IPS DF 6.9 (cell line): ENCODE data around the gene KRT12.

Experiments
- DNase-seq: peaks from one replicate; pipeline ENCODE4 v3.0.0-alpha.2; 2013; ENCODE audit warnings: low read depth, low spot score
- H3K27ac ChIP-seq: one replicate; pipeline ENCODE4 v1.5.1; 2013; ENCODE audit warnings: low read length, control low read depth
- H3K27me3 ChIP-seq: 2 replicates; pipeline ENCODE4 v1.6.1; 2013; ENCODE audit warnings: mild to moderate bottlenecking, low read length; ENCODE audit not compliant: control insufficient read depth, insufficient read depth
- H3K36me3 ChIP-seq: 2 replicates; pipeline ENCODE4 v1.6.1; 2013; ENCODE audit warnings: low read length; ENCODE audit not compliant: control insufficient read depth, insufficient read depth
- H3K4me1 ChIP-seq: 2 replicates; pipeline ENCODE4 v1.6.1; 2013; ENCODE audit warnings: low read length; ENCODE audit not compliant: control insufficient read depth, insufficient read depth
- H3K4me3 ChIP-seq: 2 replicates; pipeline ENCODE4 v1.5.1; 2013; ENCODE audit warnings: mild to moderate bottlenecking, low read length
- H3K9me3 ChIP-seq: 2 replicates; pipeline ENCODE4 v1.6.1; 2013; ENCODE audit warnings: low read length, inconsistent platforms; ENCODE audit not compliant: control insufficient read depth, insufficient read depth
- WGBS: extraction: QIAGEN DNeasy Blood & Tissue Kit; methylation state at CpG from one replicate; pipeline ENCODE4 v1.1.7; 2013; ENCODE audit warnings: mixed read lengths, missing lambda C conversion rate; ENCODE audit not compliant: insufficient read length, insufficient coverage; 5-methylcytosine and 5-hydroxymethylcytosine counted together

The KRT12 gene

GRCh38 chr17:40905370-40905769 lies 38.3 kb upstream of the KRT12 start:
- Histone ChIP-seq H3K9me3 (no peaks in the 10 kb centered on the region; the same call in 1 of the 2 replicates), H3K4me3 (no peak overlapping the region), H3K27ac (no peak overlapping the region), H3K36me3 (no peaks in the 10 kb centered on the region), H3K4me1 (peaks cover 3% of the 10 kb centered on the region; the same call in 1 of the 2 replicates), H3K27me3 (no peaks in the 10 kb centered on the region)
- DNase-seq: no peak
- WGBS: no CpG with 5 or more reads among the region's 5 CpGs

GRCh38 chr17:40903129-40903847 lies 36.3 kb upstream of the KRT12 start:
- H3K4me3 ChIP-seq: no peak overlapping the region
- H3K4me1 ChIP-seq: peaks cover 2% of the 10 kb centered on the region; the same call in 1 of the 2 replicates
- H3K27me3 ChIP-seq: no peaks in the 10 kb centered on the region
- no peak for DNase-seq
- no peaks in the 10 kb centered on the region; the same call in 1 of the 2 replicates for H3K9me3 ChIP-seq
- WGBS: no CpG with 5 or more reads among the region's 12 CpGs
- H3K27ac ChIP-seq: no peak overlapping the region
- no peaks in the 10 kb centered on the region for H3K36me3 ChIP-seq

GRCh38 chr17:40902498-40902897 lies 35.5 kb upstream of the KRT12 start:
- Histone ChIP-seq H3K27ac (no peak overlapping the region), H3K4me3 (no peak overlapping the region), H3K27me3 (no peaks in the 10 kb centered on the region), H3K36me3 (no peaks in the 10 kb centered on the region), H3K4me1 (peaks cover 2% of the 10 kb centered on the region; the same call in 1 of the 2 replicates), H3K9me3 (no peaks in the 10 kb centered on the region; the same call in 1 of the 2 replicates)
- no peak for DNase-seq
- no CpG with 5 or more reads among the region's 4 CpGs for WGBS

GRCh38 chr17:40901981-40902474 lies 35.0 kb upstream of the KRT12 start:
- H3K27me3 ChIP-seq: no peaks in the 10 kb centered on the region
- no peaks in the 10 kb centered on the region for H3K36me3 ChIP-seq
- DNase-seq: no peak
- H3K4me3 ChIP-seq: no peak overlapping the region
- no peak overlapping the region for H3K27ac ChIP-seq
- no peaks in the 10 kb centered on the region; the same call in 1 of the 2 replicates for H3K9me3 ChIP-seq
- WGBS: no CpG with 5 or more reads among the region's 1 CpG
- H3K4me1 ChIP-seq: peaks cover 2% of the 10 kb centered on the region; the same call in 1 of the 2 replicates

GRCh38 chr17:40900809-40901356 lies 33.9 kb upstream of the KRT12 start:
- DNase-seq: no peak
- peaks cover 2% of the 10 kb centered on the region; the same call in 1 of the 2 replicates for H3K4me1 ChIP-seq
- no CpG with 5 or more reads among the region's 5 CpGs for WGBS
- no peaks in the 10 kb centered on the region for H3K36me3 ChIP-seq
- H3K9me3 ChIP-seq: no peaks in the 10 kb centered on the region; the same call in 1 of the 2 replicates
- H3K4me3 ChIP-seq: no peak overlapping the region
- H3K27ac ChIP-seq: no peak overlapping the region
- no peaks in the 10 kb centered on the region for H3K27me3 ChIP-seq

GRCh38 chr17:40896916-40897455 lies 30.0 kb upstream of the KRT12 start:
- Histone ChIP-seq H3K27me3 (no peaks in the 10 kb centered on the region), H3K4me3 (no peak overlapping the region), H3K9me3 (no peaks in the 10 kb centered on the region; the same call in 1 of the 2 replicates), H3K4me1 (no peaks in the 10 kb centered on the region), H3K36me3 (no peaks in the 10 kb centered on the region), H3K27ac (no peak overlapping the region)
- DNase-seq: no peak
- no CpG with 5 or more reads among the region's 4 CpGs for WGBS

GRCh38 chr17:40895106-40895730 lies 28.2 kb upstream of the KRT12 start:
- no CpG with 5 or more reads among the region's 9 CpGs for WGBS
- no peak for DNase-seq
- H3K9me3 ChIP-seq: no peaks in the 10 kb centered on the region
- no peaks in the 10 kb centered on the region for H3K4me1 ChIP-seq
- H3K27ac ChIP-seq: no peak overlapping the region
- H3K36me3 ChIP-seq: no peaks in the 10 kb centered on the region
- H3K4me3 ChIP-seq: no peak overlapping the region
- no peaks in the 10 kb centered on the region for H3K27me3 ChIP-seq

- Histone ChIP-seq H3K9me3 (no peaks in the 10 kb centered on the region), H3K4me3 (no peak overlapping the region), H3K36me3 (no peaks in the 10 kb centered on the region), H3K4me1 (no peaks in the 10 kb centered on the region), H3K27me3 (no peaks in the 10 kb centered on the region), H3K27ac (no peak overlapping the region)
- no CpG with 5 or more reads among the region's 2 CpGs for WGBS
- DNase-seq: no peak
Measured at GRCh38 chr17:40888196-40888720, 21.2 kb upstream of the KRT12 start.

GRCh38 chr17:40886090-40886489 lies 19.1 kb upstream of the KRT12 start:
- H3K36me3 ChIP-seq: no peaks in the 10 kb centered on the region
- H3K4me1 ChIP-seq: no peaks in the 10 kb centered on the region
- no peak overlapping the region for H3K27ac ChIP-seq
- no peaks in the 10 kb centered on the region for H3K27me3 ChIP-seq
- no peaks in the 10 kb centered on the region for H3K9me3 ChIP-seq
- no peak overlapping the region for H3K4me3 ChIP-seq
- no CpG with 5 or more reads among the region's 3 CpGs for WGBS
- DNase-seq: no peak
